Measurements from ENCODE around the gene SAP30BP. TPM values are rescaled to one million over a fixed set of nuclear protein-coding genes. Genes with fewer than 3 reads are reported as not detected.

SAP30BP gene
- total RNA-seq, 4 donors from 2014 or later: 33.9 to 72.7 (median 44.4) TPM

DNA sequence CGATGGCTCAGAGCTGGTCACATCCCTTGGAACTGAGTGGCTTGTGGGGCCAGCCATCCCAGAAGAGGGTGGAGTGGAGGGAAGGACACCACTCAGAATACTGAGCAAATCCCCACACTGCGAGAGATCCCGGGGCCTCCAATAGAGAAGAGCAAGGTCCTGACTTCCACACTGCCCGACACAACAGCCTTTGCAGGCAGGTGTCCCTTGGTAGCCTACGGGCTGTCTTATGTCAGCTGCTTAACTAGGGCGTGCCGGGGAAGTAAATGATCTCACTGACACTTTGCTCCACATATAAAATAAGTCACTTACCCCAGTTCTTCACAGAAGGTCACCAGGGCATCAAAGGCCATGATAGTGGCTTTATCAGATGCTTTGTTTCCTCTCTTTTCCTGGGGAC, 16.3 kb upstream of the SAP30BP start:
- Histone ChIP-seq H3K9me3 (no peaks in the 10 kb centered on the region), H3K27me3 (no peaks in the 10 kb centered on the region), H3K27ac (no peak overlapping the region), H3K4me3 (no peak overlapping the region), H3K36me3 (peaks cover 0 to 84% (median 14%) of the 10 kb centered on the region in 3 donors), H3K4me1 (peaks cover 0 to 9% (median 1%) of the 10 kb centered on the region in 3 donors)
- TF ChIP-seq POLR2A (IDR thresholded peaks at IDR 0.05): no peak
- no peak for TF ChIP-seq CTCF (IDR thresholded peaks at IDR 0.05)
- 92 to 94% methylated on average over 5 to 7 of the region's 7 CpGs for WGBS, 2 donors
- intact Hi-C loops (cut with DNase I): no loop called here
- DNase-seq: no peak

DNA sequence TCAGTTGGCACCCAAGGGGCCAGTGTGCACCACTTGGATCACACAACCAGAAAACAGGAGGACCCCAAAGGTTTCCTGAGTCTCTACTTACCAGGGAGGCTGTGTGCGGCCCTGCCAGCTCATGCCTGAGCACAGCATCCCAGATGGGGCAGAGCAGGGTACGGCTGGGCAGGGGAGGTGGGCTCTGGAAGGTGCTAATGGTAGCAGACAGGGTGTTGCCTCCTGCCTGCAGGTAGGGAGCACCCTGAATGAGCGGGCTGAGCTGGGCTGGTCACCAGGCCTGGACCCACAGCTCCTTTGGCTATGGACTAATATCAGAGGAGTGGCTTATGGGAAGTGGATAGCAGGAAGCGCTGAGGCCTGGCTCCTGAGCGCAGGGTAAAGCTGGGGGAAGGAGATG, 14.8 kb upstream of the SAP30BP start:
- no peaks in the 10 kb centered on the region for H3K4me1 ChIP-seq
- no peaks in the 10 kb centered on the region for H3K27me3 ChIP-seq
- no peak for DNase-seq
- H3K27ac ChIP-seq: no peak overlapping the region
- 94 to 95% methylated on average over 2 to 5 of the region's 5 CpGs for WGBS, 2 donors
- H3K36me3 ChIP-seq: peaks cover 0 to 81% (median 15%) of the 10 kb centered on the region in 3 donors
- H3K9me3 ChIP-seq: no peaks in the 10 kb centered on the region
- TF ChIP-seq POLR2A (IDR thresholded peaks at IDR 0.05) (no peak), CTCF (IDR thresholded peaks at IDR 0.05) (no peak)
- no peak overlapping the region for H3K4me3 ChIP-seq
- intact Hi-C loops (cut with DNase I): no loop called here

DNA sequence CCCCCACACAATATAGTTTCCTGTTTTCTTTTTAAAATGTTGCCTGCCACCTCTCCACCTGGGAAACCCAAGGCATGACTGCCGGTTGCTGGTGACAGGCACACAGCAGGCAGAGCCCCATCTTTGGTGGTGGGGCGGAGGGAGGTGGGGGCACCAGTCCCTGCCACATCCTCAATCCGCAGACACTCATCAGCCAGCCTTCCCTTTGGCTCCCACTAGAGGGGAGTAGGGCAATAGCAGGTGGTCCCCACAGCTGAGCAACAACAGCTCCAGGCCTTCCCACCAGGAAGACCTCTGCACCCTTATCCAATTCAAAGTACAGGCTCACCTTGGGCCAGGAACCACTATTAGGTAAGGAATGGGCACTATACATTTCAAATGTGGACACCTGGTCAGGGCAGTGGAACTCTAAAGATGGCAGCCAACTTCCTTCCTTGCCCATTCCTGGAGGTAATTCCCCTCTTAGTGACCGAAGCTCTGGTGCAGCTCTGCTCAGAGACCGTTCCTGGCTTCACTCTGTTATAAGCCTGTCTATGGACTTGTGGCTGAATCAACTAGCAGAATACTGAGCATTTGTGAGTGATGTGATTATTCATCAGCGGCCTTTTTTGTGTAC, 14.1 kb upstream of the SAP30BP start:
- DNase-seq: no peak
- Histone ChIP-seq H3K9me3 (no peaks in the 10 kb centered on the region), H3K27me3 (no peaks in the 10 kb centered on the region), H3K36me3 (peaks cover 0 to 81% (median 15%) of the 10 kb centered on the region in 3 donors), H3K27ac (no peak overlapping the region), H3K4me1 (no peaks in the 10 kb centered on the region), H3K4me3 (no peak overlapping the region)
- WGBS, 2 donors: 77 to 79% methylated on average over 3 to 6 of the region's 6 CpGs
- intact Hi-C loops (cut with DNase I): no loop called here
- peak; percentile 36 to 61 (median 45) for TF ChIP-seq CTCF (IDR thresholded peaks at IDR 0.05)
- no peak for TF ChIP-seq POLR2A (IDR thresholded peaks at IDR 0.05)

GRCh38 chr17:75654176-75654575, 13.0 kb upstream of the SAP30BP start:
- Histone ChIP-seq H3K9me3 (no peaks in the 10 kb centered on the region), H3K4me3 (no peak overlapping the region), H3K27me3 (no peaks in the 10 kb centered on the region), H3K27ac (no peak overlapping the region), H3K4me1 (no peaks in the 10 kb centered on the region), H3K36me3 (peaks cover 0 to 75% (median 15%) of the 10 kb centered on the region in 3 donors)
- DNase-seq: no peak
- WGBS, 2 donors: 34 to 57% methylated on average over 2 of the region's 2 CpGs
- intact Hi-C loops (cut with DNase I): no loop called here
- TF ChIP-seq POLR2A (IDR thresholded peaks at IDR 0.05) (no peak), CTCF (IDR thresholded peaks at IDR 0.05) (peak in 4 of 6 experiments; percentile 23 to 42 (median 37))

DNA sequence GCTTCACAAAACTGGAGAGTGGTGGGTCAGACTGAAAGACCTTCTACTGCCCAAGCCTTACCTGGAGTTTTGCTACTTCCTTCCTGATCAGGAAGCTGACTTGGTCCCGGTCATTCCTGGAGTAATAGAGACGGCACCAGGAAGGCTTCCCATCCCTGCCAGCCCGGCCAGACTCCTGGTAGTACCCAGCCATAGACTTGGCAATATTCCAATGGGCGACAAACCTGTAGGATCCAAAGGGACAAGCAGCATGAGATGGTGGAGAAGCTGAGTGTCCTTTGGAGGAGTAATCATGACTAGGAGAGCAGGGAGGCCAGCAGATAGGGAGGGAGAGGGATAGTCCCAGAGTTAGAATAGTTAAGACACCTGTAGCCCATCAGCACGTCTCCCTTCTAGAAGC, 8.9 kb upstream of the SAP30BP start:
- no peaks in the 10 kb centered on the region for H3K9me3 ChIP-seq
- H3K4me1 ChIP-seq: no peaks in the 10 kb centered on the region
- no peak for DNase-seq
- peaks cover 0 to 78% (median 31%) of the 10 kb centered on the region in 3 donors for H3K36me3 ChIP-seq
- no peaks in the 10 kb centered on the region for H3K27me3 ChIP-seq
- H3K4me3 ChIP-seq: no peak overlapping the region
- TF ChIP-seq CTCF (IDR thresholded peaks at IDR 0.05): no peak
- no peak for TF ChIP-seq POLR2A (IDR thresholded peaks at IDR 0.05)
- no peak overlapping the region for H3K27ac ChIP-seq
- 73 to 78% methylated on average over 3 to 5 of the region's 5 CpGs for WGBS, 2 donors
- intact Hi-C loops (cut with DNase I): no loop called here

All from esophagus squamous epithelium (tissue), 5 donors.